Thoracic aorta (tissue), 2 donors: ENCODE results near the gene HMX1. TPM values are rescaled to one million over a fixed set of nuclear protein-coding genes. Genes with fewer than 3 reads are reported as not detected.

Experiments
- ATAC-seq: fragments of 150-250 bp; one replicate; pipeline ENCODE4 v1.8.0; 2017; ENCODE audit warnings: low read depth; ENCODE audit not compliant: insufficient number of reproducible peaks, low FRiP score
- DNase-seq: peaks from one replicate; pipeline ENCODE4 v3.0.0-alpha.2; 2020; ENCODE audit warnings: low spot score
- H3K27ac ChIP-seq, 2 donors: fragments of 200-600 bp; sonication (generic); 1 replicate in 1 of 2; 2 replicates in 1 of 2; pipeline ENCODE4 v1.5.1; 2016; ENCODE audit warnings: mild to moderate bottlenecking in 2 of 2, moderate library complexity in 2 of 2
- H3K27me3 ChIP-seq: fragments of 200-600 bp; sonication (generic); replicated peaks from 2 replicates; pipeline ENCODE4 v1.6.0; 2016; ENCODE audit warnings: mild to moderate bottlenecking; ENCODE audit not compliant: insufficient read depth
- H3K36me3 ChIP-seq: fragments of 200-600 bp; sonication (generic); one replicate; pipeline ENCODE4 v1.5.1; 2016
- H3K4me1 ChIP-seq, 2 donors: fragments of 200-600 bp; sonication (generic); 1 replicate in 1 of 2; 2 replicates in 1 of 2; pipeline versions ENCODE4 v1.5.1 to v1.6.0; 2016; ENCODE audit warnings: low read depth in 2 of 2, mild to moderate bottlenecking in 1 of 2; ENCODE audit not compliant: control insufficient read depth in 1 of 2
- H3K4me3 ChIP-seq: fragments of 200-600 bp; sonication (generic); 2 replicates; pipeline ENCODE4 v1.5.1; 2016; ENCODE audit warnings: mild to moderate bottlenecking
- H3K9me3 ChIP-seq: fragments of 200-600 bp; sonication (generic); 2 replicates; pipeline ENCODE4 v1.5.1; 2016
- CTCF ChIP-seq: fragments of 200-600 bp; sonication (generic); IDR thresholded peaks from one replicate; pipeline ENCODE4 v1.5.1; 2019; ENCODE audit warnings: antibody characterized with exemption
- total RNA-seq, 2 donors: library from RNA; depleted of rRNA; stranded (reverse); fragments of >200 nt; gene quantifications; one replicate each; pipeline versions ENCODE4 v1.1.0 to v1.2.3, GENCODE V29; 2016

Gene HMX1
- total RNA-seq, 2 donors from 2014 or later: 0.28 TPM; not detected in 1

GRCh38 chr4:8915201-8916200, 43.9 kb upstream of the HMX1 start:
- H3K4me1 ChIP-seq: no peaks in the 10 kb centered on the region
- no peaks in the 10 kb centered on the region for H3K27me3 ChIP-seq
- no peaks in the 10 kb centered on the region for H3K9me3 ChIP-seq
- H3K36me3 ChIP-seq: no peaks in the 10 kb centered on the region
- TF ChIP-seq CTCF: no peak
- no peak overlapping the region for H3K4me3 ChIP-seq
- DNase-seq (no peak), ATAC-seq (no peak)
- H3K27ac ChIP-seq: no peak overlapping the region

- Histone ChIP-seq H3K4me1 (no peaks in the 10 kb centered on the region), H3K27ac (no peak overlapping the region), H3K4me3 (no peak overlapping the region), H3K27me3 (no peaks in the 10 kb centered on the region), H3K36me3 (no peaks in the 10 kb centered on the region), H3K9me3 (no peaks in the 10 kb centered on the region)
- no peak for DNase-seq
- no peak for ATAC-seq
- TF ChIP-seq CTCF: no peak
Observed at GRCh38 chr4:8914461-8915171, 43.0 kb upstream of the HMX1 start.

GRCh38 chr4:8913858-8914460, 42.3 kb upstream of the HMX1 start:
- DNase-seq: no peak
- H3K27me3 ChIP-seq: no peaks in the 10 kb centered on the region

GRCh38 chr4:8913121-8913857, 41.6 kb upstream of the HMX1 start:
- H3K27ac ChIP-seq: no peak overlapping the region
- H3K4me3 ChIP-seq: no peak overlapping the region
- TF ChIP-seq CTCF: no peak
- no peaks in the 10 kb centered on the region for H3K4me1 ChIP-seq
- no peaks in the 10 kb centered on the region for H3K27me3 ChIP-seq
- H3K9me3 ChIP-seq: no peaks in the 10 kb centered on the region
- DNase-seq: no peak
- no peaks in the 10 kb centered on the region for H3K36me3 ChIP-seq
- no peak for ATAC-seq

More at GRCh38 chr4:8913858-8914460, 42.3 kb upstream of the HMX1 start:
- Histone ChIP-seq H3K9me3 (no peaks in the 10 kb centered on the region), H3K36me3 (no peaks in the 10 kb centered on the region), H3K4me1 (no peaks in the 10 kb centered on the region), H3K27ac (no peak overlapping the region), H3K4me3 (no peak overlapping the region)
- TF ChIP-seq CTCF: no peak
- ATAC-seq: no peak
